Measurements from ENCODE around the gene TAS2R3.

DNA sequence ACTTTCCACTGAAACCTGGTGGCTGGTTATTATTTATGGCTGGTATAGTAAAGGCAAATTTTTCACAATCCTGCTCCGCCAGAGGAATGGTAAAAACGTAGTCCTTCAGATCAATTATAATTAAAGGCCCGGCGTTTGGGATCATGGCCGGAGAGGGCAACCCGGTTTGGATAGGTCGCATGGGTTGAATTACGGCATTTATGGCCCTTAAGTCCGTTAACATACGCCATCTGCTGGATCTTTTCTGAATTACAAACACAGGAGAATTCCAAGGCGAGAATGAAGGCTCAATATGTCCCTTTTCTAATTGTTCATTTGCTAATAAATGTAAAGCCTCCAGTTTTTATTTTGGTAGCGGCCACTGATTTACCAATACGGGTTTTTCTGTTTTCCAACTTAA is 11.3 kb upstream of the TAS2R3 start:
- TF ChIP-seq, protein P1, sequence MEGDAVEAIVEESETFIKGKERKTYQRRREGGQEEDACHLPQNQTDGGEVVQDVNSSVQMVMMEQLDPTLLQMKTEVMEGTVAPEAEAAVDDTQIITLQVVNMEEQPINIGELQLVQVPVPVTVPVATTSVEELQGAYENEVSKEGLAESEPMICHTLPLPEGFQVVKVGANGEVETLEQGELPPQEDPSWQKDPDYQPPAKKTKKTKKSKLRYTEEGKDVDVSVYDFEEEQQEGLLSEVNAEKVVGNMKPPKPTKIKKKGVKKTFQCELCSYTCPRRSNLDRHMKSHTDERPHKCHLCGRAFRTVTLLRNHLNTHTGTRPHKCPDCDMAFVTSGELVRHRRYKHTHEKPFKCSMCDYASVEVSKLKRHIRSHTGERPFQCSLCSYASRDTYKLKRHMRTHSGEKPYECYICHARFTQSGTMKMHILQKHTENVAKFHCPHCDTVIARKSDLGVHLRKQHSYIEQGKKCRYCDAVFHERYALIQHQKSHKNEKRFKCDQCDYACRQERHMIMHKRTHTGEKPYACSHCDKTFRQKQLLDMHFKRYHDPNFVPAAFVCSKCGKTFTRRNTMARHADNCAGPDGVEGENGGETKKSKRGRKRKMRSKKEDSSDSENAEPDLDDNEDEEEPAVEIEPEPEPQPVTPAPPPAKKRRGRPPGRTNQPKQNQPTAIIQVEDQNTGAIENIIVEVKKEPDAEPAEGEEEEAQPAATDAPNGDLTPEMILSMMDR (conservative IDR thresholded peaks at IDR 0.05), result peak; percentile 59
- TF ChIP-seq ZFX (IDR thresholded peaks at IDR 0.05), result no peak

Measured in C4-2B (cell line).